RWPE1 (cell line): ENCODE data around the gene MXRA8.

Experiments used
- CTCF ChIA-PET: fragments of 350-600 bp; sonication (Branson Sonifier 250); formaldehyde crosslinking; extraction: SDS; loops from one replicate; lab custom pipeline; 2021; lab: Yijun Ruan, JAX
- POLR2A ChIA-PET: fragments of 400-600 bp; formaldehyde crosslinking; extraction: SDS; loops from one replicate; lab custom pipeline; 2020; ENCODE audit warnings: antibody characterized with exemption; ENCODE audit not compliant: low non-redundant PET; lab: Yijun Ruan, JAX
- DNase-seq: peaks from one replicate; pipeline ENCODE4 v3.0.0; 2012; ENCODE audit warnings: low spot score
- H3K27ac ChIP-seq: fragments of 450-650 bp; 2 replicates; pipeline ENCODE4 v1.5.1; 2017
- CTCF ChIP-seq: fragments of 450-650 bp; conservative IDR thresholded peaks from 2 replicates; pipeline ENCODE4 v1.5.1; 2017; ENCODE audit warnings: low read depth, mild to moderate bottlenecking

MXRA8 gene

GRCh38 chr1:1332774-1333480 is 25.4 kb downstream of the MXRA8 start:
- CTCF ChIA-PET = interaction anchor here (2.0 kb wide), 1 partner anchor 12 kb away, joined by 6 read pairs; no protein-coding TSS in a partner anchor
- DNase-seq = no peak
- POLR2A ChIA-PET = no interaction called here
- H3K27ac ChIP-seq = peak overlapping the region; percentile 68
- no peak for TF ChIP-seq CTCF

GRCh38 chr1:1332031-1332755 is 26.2 kb downstream of the MXRA8 start:
- POLR2A ChIA-PET = no interaction called here
- no peak for DNase-seq
- CTCF ChIA-PET = no interaction called here
- peak overlapping the region; percentile 68 for H3K27ac ChIP-seq
- TF ChIP-seq CTCF = no peak

GRCh38 chr1:1331068-1331965 is 27.0 kb downstream of the MXRA8 start, which contains the start of gene TAS1R3:
TSS of gene TAS1R3 (plus strand) at chr1:1331280. CDS start at chr1:1331346, 66 bp downstream.
- POLR2A ChIA-PET = no interaction called here
- DNase-seq = no peak
- CTCF ChIA-PET = interaction anchor here (0.6 to 0.7 kb wide), 2 partner anchors 67 to 166 kb away, joined by 3 to 6 read pairs; no protein-coding TSS in a partner anchor
- no peak for TF ChIP-seq CTCF
- H3K27ac ChIP-seq = peak within 1 kb of the TSS; percentile 89

GRCh38 chr1:1330366-1331067 is 27.8 kb downstream of the MXRA8 start:
- DNase-seq = no peak
- CTCF ChIA-PET = interaction anchor here (0.6 to 0.7 kb wide), 3 partner anchors 18 to 167 kb away, joined by 3 to 6 read pairs (median 3); no protein-coding TSS in a partner anchor
- POLR2A ChIA-PET = no interaction called here
- peak overlapping the region; percentile 89 for H3K27ac ChIP-seq
- no peak for TF ChIP-seq CTCF

- TF ChIP-seq CTCF = no peak
- no peak for DNase-seq
- CTCF ChIA-PET = no interaction called here
- H3K27ac ChIP-seq = peak overlapping the region; percentile 89
- POLR2A ChIA-PET = no interaction called here
Measured at GRCh38 chr1:1329304-1330210, 28.8 kb downstream of the MXRA8 start.
